ENCODE data around the gene ACR. TPM values are rescaled to one million over a fixed set of nuclear protein-coding genes. Genes with fewer than 3 reads are reported as not detected.

Gene ACR
- polyA plus RNA-seq, 3 donors = 0.27 to 0.53 (median 0.51) TPM

DNA sequence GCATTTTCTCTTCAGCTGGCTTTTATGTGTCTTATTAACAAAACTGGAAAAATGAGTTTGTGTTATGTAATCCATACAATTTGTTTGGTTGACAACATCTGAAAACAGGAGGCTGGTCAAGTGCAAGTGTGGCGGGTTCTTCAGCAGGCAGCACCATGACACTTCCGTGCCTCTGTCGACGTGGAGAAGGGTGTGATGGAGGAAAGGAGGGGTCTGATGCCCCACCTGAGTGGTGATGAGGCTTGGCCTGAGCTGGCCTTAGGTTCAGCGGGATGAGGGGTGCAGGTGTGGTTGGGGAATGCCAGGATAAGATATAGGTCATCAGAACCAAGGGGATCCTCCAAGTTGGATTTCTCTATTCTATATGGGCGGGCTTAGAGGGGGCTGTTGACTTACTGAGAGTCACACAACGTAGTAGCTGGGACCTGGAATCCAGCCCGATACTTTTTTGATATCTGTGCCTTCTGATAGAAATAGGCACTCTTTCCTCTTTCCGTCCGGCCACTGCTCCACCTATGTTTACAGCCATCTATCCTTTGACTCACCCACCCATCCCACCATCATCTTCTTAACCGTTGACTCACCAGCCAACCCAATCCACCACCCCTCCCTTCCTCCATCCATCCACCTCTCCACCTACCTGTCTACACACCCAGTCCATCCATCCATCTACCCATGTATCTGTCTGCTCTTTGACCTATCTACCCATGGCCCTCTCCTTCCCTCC is 36.4 kb upstream of the ACR start:
- no peak for DNase-seq (ENCODE audit: extremely low read depth in 1 of 11, low read depth in 9 of 11, low spot score in 4 of 11)

DNA sequence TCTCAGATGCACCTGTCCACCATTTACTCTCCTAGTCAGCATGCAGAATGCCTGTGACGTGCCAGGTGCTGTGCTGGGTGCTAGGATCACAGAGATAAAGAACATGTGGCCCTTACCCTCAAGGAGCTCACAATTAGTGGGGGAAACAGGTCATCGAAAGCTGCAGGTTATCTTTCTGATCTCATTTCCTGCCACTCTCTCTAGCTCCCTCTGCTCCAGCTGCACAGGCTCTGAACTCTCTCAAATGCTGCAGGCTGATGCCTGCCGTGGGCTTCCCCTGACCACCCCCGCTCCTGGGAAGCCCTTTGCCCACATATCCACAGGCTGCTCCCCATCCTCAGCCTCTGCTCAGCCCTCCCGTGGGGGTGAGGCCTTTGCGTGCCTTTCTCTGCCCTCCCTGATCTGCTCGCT is 35.7 kb upstream of the ACR start:
- no peak for DNase-seq (ENCODE audit: extremely low read depth in 1 of 11, low read depth in 9 of 11, low spot score in 4 of 11)

DNA sequence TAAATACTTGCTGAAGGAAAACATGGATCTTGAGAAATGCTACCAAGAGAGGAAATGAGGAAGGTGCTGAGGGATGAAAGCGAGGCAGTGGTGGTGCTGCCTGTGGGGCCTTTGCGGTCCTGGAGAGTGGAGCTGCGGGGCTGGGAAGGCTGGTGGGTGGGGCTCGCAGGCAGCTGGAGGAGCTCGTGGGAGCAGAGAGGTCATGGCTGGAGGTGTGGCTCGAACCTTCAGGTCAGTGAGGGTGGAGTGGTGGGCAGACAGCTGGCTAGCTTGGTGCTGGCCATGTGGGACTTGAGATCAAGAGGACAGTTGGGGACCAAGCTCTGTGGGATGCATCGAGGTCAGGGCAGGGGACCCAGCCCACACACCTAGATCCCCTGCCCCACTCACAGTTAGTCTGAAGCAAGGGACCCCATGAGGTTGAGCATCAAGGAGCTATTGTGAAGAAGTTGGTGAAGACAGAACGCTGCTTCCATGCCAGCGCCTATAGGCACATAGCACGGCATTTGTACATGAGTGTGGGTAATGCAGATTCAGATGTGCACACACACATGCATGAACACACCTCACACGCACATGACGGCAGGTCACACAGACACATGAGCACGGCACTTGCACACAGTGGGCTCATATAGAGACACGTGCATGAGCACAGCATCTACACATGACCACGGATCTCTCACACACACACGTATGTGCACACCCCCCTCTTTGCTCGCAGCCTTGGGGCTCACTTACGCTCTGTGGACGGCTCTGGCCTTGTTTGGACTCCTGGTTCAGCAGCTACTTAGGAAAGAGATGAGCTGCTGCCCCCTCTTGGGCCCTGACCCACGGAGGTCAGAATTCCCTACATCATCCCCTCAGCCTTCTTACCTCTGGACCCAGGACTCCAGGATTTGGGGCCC is 34.9 kb upstream of the ACR start:
- no peak for DNase-seq (ENCODE audit: extremely low read depth in 1 of 11, low read depth in 9 of 11, low spot score in 4 of 11)

DNA sequence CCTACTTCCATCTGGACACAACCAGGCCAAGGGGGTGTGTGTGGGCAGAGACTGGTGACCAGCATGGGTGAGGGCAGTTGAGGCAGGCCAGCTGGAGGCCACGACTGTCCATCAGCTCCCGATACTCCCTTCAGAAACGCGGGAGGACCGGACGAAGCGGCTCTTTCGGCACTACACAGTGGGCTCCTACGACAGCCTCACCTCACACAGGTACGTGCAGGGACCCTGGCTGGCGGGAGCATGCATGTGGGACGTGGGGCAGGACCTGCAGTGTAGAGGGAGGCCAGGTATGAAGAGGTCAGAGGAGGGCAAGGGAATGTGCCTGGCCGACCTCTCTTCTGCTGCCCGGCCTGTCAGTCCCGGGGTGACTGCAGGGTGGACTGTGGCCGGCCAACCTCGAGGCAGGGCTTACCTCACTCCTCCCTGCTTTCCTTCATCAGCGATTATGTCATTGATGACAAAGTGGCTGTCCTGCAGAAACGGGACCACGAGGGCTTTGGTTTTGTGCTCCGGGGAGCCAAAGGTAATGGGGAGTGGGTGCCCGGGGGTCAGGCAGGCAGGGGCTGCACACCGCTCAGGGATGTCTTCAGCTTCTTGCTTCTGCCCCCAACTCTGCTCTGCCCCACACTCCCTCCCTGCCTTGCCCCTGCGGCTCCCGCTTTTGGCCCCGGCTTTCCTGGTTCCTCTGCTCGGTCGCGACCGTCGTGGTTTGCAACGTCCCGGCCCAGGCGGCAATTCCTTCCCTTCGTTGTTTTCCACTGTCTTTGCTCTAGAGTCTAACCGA is 34.1 kb upstream of the ACR start:
- DNase-seq (ENCODE audit: extremely low read depth in 1 of 11, low read depth in 9 of 11, low spot score in 4 of 11) = no peak

DNA sequence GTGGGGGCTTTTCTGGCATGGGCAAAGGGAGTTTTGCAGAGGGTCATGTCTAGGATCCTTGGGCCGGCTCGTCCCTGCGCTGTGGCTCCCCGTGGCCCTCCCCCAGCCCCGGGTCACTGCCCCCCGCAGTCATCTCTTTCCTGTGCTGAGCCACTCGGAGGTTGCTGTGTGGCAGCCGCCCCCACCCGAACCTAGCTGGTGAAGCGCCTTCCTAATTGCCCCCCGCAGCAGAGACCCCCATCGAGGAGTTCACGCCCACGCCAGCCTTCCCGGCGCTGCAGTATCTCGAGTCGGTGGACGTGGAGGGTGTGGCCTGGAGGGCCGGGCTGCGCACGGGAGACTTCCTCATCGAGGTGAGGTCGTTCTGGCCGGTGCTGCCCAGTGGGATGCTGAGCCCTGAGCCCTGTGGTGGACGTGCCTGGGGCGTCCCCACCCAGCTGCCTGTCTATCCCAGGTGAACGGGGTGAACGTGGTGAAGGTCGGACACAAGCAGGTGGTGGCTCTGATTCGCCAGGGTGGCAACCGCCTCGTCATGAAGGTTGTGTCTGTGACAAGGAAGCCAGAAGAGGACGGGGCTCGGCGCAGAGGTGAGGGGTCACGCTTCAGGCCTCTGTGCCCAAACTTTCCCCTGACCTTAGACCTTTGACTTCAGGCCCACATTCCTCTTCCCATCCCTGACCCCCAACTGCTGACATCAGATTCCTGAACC is 33.3 kb upstream of the ACR start:
- no peak for DNase-seq (ENCODE audit: extremely low read depth in 1 of 11, low read depth in 9 of 11, low spot score in 4 of 11)

DNA sequence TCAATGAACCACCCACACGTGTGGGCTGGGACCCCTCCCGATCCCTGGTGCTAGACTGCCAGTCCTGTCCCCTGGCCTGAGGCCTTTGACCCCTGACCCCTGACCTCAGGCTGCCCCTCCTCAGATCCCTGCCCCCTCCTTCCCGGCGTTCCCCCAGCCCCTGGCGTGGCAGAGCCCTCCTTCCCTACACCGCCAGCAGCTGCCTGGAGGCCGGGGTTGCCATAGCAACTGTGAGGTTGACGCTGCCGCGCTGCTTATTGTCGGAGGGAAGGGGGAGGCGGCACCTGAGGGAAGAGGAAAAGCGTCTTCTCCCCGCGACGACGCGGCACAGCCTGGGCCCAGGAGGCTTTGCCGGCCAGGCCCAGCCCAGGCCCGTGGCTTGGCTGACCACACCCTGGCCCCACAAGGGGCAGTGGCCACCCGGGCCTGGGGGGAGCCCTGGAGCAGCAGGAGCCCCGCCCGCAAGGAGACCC is 32.7 kb upstream of the ACR start:
- peak; percentile 60 to 92 (median 84) for DNase-seq (ENCODE audit: extremely low read depth in 1 of 11, low read depth in 9 of 11, low spot score in 4 of 11)

DNA sequence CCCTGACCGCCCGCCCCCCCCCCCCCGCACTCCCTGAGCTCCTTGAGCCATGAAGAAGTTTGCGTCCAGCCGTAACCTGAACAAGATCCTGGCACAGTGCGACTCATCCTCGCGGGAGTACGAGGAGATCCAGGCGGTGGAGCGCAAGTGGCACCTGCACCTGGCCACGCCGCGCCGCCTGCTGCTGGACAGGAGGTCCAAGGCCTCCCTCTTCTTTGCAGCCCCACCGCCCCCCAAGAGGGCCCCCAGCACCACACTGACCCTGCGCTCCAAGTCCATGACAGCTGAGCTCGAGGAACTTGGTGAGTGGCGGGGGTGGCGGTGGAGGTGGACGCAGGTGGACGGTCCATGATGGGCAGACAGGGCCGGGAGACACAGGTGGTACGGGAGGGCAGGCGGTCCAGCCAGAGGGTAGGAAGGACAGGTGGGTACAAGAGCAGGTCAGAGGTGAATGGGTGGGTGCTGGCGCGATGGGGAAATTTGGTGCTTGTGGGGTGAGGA is 32.1 kb upstream of the ACR start:
- DNase-seq (ENCODE audit: extremely low read depth in 1 of 11, low read depth in 9 of 11, low spot score in 4 of 11) = no peak

DNA sequence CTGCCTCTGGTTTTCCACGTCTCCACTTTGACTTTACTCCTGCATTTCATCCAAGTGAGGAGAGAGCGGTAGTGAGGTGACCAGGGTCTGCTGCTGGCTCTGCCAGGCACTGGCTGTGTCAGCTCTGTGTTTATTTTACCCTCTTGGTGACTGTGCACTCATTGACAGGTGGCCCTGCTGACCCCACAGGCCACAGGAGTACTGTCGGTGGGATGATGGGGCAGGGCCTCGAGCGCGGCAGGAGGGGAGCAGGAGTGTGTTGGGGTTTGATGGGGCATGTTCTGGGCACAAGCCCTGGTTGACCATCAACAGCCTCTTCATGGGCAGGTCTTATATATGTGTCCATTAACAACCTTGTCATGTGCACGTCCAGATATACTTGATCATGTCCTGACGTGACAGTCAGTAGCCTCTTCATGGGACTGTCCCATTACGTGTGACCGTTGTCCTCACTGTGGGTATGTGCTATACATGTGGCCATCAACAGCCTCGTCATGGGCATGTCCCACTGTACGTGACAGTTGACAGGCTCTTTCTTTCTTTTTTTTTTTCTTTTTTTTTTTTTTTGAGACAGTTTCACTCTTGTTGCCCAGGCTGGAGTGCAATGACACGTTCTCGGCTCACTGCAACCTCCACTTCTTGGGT is 31.4 kb upstream of the ACR start:
- no peak for DNase-seq (ENCODE audit: extremely low read depth in 1 of 11, low read depth in 9 of 11, low spot score in 4 of 11)

DNA sequence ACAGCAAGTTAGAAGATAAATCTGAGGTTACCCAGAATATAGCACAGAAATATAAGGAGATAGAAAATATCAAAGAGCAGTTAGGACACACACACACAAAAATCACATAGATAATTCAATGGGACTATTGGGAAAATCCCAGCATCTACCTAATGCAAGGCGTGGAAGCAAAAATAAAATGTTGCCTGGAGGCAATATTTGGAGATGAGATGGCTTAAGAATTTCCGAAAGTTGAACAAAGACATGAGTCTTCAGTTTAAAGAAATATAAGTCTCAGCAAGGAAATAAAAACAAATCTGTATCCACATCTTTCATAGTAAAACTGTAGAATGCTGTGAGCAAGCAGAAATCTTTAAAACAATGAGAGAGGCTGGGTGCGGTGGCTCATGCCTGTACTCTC is 29.5 kb upstream of the ACR start:
- DNase-seq (ENCODE audit: extremely low read depth in 1 of 11, low read depth in 9 of 11, low spot score in 4 of 11) = no peak

DNA sequence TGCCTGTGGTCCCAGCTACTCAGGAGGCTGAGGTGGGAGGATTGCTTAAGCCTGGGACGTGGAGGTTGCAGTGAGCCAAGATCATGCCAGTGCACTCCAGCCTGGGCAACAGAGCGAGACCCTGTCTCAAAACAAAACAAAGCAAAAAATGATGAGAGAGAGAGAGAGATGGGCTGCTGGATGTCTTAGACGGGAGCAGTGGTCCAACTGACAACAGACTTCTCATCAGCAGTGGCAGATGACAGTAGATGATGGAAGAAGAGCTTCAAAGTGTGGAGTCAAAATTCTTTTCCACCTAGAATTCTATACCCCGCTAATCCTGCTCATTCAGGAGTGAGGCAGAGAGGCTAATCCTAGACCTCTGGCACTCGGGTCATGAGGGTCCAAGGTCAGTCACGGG is 29.0 kb upstream of the ACR start:
- no peak for DNase-seq (ENCODE audit: extremely low read depth in 1 of 11, low read depth in 9 of 11, low spot score in 4 of 11)

DNA sequence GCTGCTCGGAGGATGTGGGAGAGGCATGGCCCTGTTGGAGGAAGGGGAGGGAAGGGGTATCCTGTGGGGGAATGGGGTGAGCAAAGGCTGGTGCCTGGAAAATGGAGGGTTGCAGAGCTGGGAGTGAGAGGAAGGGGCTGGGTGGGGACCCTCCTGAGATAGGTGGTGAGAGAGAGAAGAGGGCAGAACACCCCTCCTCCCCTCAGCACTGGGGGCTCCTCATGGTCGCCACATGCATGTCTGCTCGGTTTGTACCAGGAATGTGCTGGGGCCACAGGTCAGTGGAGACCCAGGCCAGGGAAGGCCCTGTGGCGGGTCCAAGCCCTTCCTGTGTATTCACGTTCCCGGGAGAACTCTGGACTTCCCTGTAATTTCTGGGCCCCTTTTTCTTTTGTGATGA is 27.8 kb upstream of the ACR start:
- no peak for DNase-seq (ENCODE audit: extremely low read depth in 1 of 11, low read depth in 9 of 11, low spot score in 4 of 11)

DNA sequence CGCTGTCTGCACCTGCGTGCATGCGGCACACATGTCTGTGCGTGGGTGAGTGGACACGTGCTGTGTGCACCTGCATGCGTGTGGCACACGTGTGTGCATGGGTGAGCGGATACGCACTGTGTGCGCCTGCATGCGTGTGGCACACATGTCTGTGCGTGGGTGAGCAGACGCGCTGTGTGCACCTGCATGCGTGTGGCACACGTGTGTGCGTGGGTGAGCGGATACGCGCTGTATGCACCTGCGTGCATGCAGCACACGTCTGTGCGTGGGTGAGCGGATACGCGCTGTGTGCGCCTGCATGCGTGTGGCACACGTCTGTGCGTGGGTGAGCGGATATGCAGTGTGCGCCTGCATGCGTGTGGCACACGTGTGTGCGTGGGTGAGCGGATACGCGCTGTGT is 27.1 kb upstream of the ACR start:
- DNase-seq (ENCODE audit: extremely low read depth in 1 of 11, low read depth in 9 of 11, low spot score in 4 of 11) = no peak

DNA sequence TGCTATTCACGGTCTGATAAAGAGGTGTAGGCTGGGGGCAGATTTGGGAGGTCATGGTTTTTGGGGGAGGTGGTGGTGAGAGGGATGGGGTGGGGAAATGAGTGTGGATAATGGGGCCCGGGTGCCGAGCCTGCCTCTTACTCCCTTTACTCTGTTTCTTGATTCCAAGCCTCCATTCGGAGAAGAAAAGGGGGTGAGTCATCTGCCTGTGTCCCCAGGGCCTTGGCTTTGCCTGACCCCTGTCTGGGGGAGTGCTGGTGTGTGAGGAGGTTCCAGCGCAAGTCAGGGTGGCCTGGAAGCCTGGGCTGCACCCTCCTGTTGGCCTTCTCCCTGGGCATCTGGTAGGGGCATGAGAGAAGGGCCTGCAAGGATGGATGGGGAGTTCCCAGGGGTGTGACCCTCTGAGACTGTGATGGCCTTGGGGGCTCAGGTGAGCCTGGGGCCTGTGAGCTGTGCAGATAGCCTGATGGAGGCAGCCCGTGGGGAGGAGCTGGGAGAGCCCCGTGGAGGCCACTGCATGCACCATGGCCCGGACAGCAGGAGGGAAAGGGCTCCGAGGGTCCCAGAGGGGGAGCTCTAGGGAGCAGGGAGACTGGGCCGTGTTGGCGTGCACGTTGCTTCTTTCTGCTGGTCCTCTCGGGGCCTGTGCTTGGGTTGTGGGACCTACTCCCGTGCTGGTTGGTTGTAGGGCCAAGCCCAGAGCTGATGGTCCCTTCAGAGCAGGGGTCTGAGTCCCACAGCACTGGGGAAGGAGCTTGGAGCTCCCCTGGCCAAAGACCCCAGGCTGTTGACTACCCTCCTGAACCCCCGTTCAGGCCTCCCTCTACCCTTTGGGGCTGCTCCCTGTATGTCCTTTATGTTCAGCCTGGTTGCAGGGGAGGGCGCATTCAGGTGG is 26.3 kb upstream of the ACR start:
- DNase-seq (ENCODE audit: extremely low read depth in 1 of 11, low read depth in 9 of 11, low spot score in 4 of 11) = no peak

DNA sequence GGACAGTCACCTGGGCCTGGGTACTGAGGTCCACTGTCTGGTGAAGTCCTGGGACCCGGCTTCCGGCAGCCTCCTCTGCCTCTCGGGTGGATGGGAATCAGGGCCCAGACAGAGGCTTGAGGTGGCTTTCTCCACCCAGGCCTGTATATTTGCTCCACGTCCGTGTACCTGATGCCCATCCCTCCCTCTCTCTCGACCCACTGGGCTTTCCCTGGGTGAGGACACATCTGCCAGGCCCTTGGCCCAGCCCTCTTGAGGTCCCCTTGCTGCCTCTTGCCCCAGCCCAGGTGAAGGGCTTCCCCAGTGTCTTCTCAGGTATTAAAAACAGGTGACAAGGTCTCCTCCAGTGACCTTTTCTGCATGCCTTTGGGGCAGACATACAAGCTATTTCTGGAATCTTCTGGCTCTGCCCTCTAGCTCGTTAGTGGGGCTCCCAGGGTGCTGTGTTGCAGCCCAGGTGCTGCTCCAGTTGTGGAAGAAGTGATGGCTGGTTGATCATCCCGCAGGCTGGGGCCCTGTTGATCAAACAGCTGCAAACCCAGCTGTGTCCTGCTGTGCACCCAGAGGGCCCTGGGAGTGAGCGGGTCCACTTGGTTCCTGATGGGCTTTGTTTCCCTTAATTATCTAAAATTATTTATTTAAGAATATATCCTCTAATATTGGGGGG is 25.5 kb upstream of the ACR start:
- DNase-seq (ENCODE audit: extremely low read depth in 1 of 11, low read depth in 9 of 11, low spot score in 4 of 11) = no peak

DNA sequence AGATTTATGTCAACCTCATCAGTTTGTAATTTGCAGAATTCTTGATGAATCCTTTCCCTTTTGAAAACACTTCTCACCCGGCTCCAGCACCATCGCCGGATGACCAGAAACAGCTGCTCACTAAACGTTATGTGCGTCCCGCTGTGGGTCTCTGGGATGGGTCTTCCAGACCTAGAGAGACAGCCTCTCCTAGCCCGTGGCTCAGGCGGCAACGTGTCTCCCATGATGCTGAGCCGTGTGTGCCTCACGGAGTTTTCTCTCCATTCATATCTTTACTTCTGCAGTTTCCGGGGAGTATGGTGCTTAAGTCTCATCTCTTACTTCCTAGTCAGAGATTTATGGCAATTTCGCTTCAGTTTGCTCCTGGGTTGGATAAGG is 25.0 kb upstream of the ACR start:
- no peak for DNase-seq (ENCODE audit: extremely low read depth in 1 of 11, low read depth in 9 of 11, low spot score in 4 of 11)

DNA sequence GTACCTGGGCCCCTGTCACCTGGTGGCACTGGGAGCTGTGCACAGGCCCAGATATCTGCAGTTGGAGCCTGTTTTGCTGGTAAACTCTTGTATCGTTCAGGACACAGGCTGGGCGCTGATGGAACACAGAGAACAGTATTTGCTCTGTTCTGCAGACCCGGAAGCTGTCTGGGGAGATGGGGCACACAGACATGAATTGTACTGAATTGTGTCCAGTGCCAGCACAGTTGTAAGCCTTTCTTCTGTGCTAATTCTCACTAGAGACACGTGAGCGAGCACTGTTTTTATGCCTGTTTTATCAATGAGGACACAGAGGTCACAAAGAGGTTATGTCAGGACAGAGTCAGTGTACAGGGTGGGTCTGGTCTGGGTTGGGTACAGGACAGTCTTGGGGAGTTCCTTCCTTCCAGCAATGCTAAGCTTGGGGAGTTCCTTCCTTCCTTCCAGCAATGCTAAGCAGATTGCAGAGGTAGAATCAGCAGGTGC is 24.4 kb upstream of the ACR start:
- DNase-seq (ENCODE audit: extremely low read depth in 1 of 11, low read depth in 9 of 11, low spot score in 4 of 11) = no peak

DNA sequence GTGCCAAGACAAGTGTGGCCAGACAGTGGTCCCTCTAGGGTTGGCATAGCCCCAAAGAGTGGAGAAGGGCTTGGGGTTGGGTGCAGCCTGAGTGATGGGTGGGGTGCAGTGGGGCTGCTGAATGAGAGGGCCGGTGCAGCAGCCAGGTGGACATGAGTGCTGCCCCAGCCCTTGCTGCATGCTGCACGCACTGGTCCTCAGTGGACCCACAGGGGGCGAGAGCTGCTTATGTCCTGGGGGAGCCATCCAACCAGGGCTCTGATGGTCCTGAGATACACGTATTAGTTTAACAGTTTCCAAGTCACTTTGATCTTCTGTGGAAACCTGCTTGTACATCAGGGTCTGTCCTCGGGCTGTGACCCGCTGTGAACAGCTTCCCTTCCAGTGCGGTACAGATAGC is 23.9 kb upstream of the ACR start:
- no peak for DNase-seq (ENCODE audit: extremely low read depth in 1 of 11, low read depth in 9 of 11, low spot score in 4 of 11)

All from renal cortex interstitium (tissue), 11 donors.